WTC11 (cell line): ENCODE measurements around the gene CACNA1H.

Experiments
- FOXK1 ChIP-seq: sonication (generic); formaldehyde crosslinking; IDR thresholded peaks from 2 replicates; pipeline ENCODE4 v1.8.0; 2022; ENCODE audit warnings: mild to moderate bottlenecking, moderate library complexity, missing genetic modification reagents
- JUN ChIP-seq: sonication (generic); formaldehyde crosslinking; IDR thresholded peaks from 2 replicates; pipeline ENCODE4 v1.8.0; 2023; ENCODE audit warnings: mild to moderate bottlenecking, missing genetic modification reagents
- KAT7 ChIP-seq: sonication (generic); formaldehyde crosslinking; IDR thresholded peaks from 2 replicates; pipeline ENCODE4 v1.8.1; 2023; ENCODE audit warnings: missing genetic modification reagents, mild to moderate bottlenecking, borderline replicate concordance
- NR1H2 ChIP-seq: sonication (generic); formaldehyde crosslinking; IDR thresholded peaks from 2 replicates; pipeline ENCODE4 v1.9.0; 2021; ENCODE audit warnings: mild to moderate bottlenecking, moderate library complexity, missing genetic modification reagents
- SMAD3 ChIP-seq: sonication (generic); formaldehyde crosslinking; IDR thresholded peaks from 2 replicates; pipeline ENCODE4 v1.8.0; 2022; ENCODE audit warnings: missing genetic modification reagents, mild to moderate bottlenecking, borderline replicate concordance
- SP1 ChIP-seq: sonication (generic); formaldehyde crosslinking; conservative IDR thresholded peaks from 2 replicates; pipeline ENCODE4 v1.8.1; 2022; ENCODE audit warnings: missing genetic modification reagents
- ZNF232 ChIP-seq: sonication (generic); formaldehyde crosslinking; IDR thresholded peaks from 2 replicates; pipeline ENCODE4 v1.8.0; 2022; ENCODE audit warnings: mild to moderate bottlenecking, missing genetic modification reagents
- ZNF416 ChIP-seq: fragments of 250-450 bp; sonication (Bioruptor Pico); IDR thresholded peaks from 2 replicates; pipeline ENCODE4 v1.9.0; 2021; ENCODE audit warnings: mild to moderate bottlenecking, inconsistent platforms
- TF ChIP-seq, protein P1 (sequence below): sonication (generic); formaldehyde crosslinking; IDR thresholded peaks from 2 replicates; pipeline ENCODE4 v1.8.1; 2022; ENCODE audit warnings: low read depth, mild to moderate bottlenecking, moderate library complexity, missing genetic modification reagents, borderline replicate concordance
- TF ChIP-seq, protein P2 (sequence below): fragments of 200-600 bp; IDR thresholded peaks from 2 replicates; pipeline ENCODE4 v1.8.0; 2022; ENCODE audit warnings: antibody characterized with exemption
- TF ChIP-seq, protein P3 (sequence below): sonication (generic); formaldehyde crosslinking; IDR thresholded peaks from 2 replicates; pipeline ENCODE4 v1.8.1; 2022; ENCODE audit warnings: low read depth, missing genetic modification reagents, borderline replicate concordance
- TF ChIP-seq, protein P4 (sequence below): sonication (generic); formaldehyde crosslinking; IDR thresholded peaks from 2 replicates; pipeline ENCODE4 v1.8.1; 2023; ENCODE audit warnings: mild to moderate bottlenecking, missing genetic modification reagents, borderline replicate concordance

DNA sequence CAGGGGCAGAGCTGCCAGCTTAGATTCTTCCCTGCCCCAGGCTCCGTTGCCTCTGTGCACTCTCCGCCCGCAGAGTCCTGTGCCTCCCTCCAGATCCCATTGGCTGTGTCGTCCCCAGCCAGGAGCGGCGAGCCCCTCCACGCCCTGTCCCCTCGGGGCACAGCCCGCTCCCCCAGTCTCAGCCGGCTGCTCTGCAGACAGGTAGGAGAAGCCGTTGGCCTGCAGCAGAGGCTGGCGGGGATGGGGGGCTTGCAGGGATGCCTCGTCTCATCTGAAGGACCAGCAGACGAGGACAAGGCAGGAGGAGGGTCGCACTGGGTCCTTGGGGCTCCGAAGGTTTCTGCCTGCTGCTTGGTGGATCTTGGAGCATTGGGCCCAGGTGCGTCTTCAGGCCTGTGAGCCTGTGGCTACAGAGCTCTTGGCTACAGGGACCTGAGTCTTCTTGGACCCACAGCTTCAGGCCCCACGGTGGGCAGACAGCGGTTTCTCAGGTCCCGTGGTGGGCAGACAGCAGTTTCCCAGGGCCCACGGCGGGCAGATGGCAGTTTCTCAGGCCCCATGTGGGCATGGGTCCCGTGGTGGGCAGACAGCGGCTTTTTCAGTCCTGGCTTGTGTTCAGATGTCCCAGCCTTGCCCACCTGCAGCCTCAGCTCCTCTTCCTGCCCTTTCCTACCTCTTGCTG lies 66.2 kb downstream of the CACNA1H start:
- TF ChIP-seq SMAD3 (no peak), KAT7 (CRISPR knock-in tag) (no peak), NR1H2 (CRISPR knock-in tag) (no peak), SP1 (CRISPR knock-in tag) (no peak), FOXK1 (CRISPR knock-in tag) (no peak), ZNF416 (CRISPR knock-in tag) (no peak), JUN (no peak), ZNF232 (CRISPR knock-in tag) (no peak)
- TF ChIP-seq, protein P1, sequence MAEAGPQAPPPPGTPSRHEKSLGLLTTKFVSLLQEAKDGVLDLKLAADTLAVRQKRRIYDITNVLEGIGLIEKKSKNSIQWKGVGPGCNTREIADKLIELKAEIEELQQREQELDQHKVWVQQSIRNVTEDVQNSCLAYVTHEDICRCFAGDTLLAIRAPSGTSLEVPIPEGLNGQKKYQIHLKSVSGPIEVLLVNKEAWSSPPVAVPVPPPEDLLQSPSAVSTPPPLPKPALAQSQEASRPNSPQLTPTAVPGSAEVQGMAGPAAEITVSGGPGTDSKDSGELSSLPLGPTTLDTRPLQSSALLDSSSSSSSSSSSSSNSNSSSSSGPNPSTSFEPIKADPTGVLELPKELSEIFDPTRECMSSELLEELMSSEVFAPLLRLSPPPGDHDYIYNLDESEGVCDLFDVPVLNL (CRISPR knock-in tag): no peak
- TF ChIP-seq, protein P2, sequence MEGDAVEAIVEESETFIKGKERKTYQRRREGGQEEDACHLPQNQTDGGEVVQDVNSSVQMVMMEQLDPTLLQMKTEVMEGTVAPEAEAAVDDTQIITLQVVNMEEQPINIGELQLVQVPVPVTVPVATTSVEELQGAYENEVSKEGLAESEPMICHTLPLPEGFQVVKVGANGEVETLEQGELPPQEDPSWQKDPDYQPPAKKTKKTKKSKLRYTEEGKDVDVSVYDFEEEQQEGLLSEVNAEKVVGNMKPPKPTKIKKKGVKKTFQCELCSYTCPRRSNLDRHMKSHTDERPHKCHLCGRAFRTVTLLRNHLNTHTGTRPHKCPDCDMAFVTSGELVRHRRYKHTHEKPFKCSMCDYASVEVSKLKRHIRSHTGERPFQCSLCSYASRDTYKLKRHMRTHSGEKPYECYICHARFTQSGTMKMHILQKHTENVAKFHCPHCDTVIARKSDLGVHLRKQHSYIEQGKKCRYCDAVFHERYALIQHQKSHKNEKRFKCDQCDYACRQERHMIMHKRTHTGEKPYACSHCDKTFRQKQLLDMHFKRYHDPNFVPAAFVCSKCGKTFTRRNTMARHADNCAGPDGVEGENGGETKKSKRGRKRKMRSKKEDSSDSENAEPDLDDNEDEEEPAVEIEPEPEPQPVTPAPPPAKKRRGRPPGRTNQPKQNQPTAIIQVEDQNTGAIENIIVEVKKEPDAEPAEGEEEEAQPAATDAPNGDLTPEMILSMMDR: no peak
- TF ChIP-seq, protein P3, sequence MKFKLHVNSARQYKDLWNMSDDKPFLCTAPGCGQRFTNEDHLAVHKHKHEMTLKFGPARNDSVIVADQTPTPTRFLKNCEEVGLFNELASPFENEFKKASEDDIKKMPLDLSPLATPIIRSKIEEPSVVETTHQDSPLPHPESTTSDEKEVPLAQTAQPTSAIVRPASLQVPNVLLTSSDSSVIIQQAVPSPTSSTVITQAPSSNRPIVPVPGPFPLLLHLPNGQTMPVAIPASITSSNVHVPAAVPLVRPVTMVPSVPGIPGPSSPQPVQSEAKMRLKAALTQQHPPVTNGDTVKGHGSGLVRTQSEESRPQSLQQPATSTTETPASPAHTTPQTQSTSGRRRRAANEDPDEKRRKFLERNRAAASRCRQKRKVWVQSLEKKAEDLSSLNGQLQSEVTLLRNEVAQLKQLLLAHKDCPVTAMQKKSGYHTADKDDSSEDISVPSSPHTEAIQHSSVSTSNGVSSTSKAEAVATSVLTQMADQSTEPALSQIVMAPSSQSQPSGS (CRISPR knock-in tag): no peak
- TF ChIP-seq, protein P4, sequence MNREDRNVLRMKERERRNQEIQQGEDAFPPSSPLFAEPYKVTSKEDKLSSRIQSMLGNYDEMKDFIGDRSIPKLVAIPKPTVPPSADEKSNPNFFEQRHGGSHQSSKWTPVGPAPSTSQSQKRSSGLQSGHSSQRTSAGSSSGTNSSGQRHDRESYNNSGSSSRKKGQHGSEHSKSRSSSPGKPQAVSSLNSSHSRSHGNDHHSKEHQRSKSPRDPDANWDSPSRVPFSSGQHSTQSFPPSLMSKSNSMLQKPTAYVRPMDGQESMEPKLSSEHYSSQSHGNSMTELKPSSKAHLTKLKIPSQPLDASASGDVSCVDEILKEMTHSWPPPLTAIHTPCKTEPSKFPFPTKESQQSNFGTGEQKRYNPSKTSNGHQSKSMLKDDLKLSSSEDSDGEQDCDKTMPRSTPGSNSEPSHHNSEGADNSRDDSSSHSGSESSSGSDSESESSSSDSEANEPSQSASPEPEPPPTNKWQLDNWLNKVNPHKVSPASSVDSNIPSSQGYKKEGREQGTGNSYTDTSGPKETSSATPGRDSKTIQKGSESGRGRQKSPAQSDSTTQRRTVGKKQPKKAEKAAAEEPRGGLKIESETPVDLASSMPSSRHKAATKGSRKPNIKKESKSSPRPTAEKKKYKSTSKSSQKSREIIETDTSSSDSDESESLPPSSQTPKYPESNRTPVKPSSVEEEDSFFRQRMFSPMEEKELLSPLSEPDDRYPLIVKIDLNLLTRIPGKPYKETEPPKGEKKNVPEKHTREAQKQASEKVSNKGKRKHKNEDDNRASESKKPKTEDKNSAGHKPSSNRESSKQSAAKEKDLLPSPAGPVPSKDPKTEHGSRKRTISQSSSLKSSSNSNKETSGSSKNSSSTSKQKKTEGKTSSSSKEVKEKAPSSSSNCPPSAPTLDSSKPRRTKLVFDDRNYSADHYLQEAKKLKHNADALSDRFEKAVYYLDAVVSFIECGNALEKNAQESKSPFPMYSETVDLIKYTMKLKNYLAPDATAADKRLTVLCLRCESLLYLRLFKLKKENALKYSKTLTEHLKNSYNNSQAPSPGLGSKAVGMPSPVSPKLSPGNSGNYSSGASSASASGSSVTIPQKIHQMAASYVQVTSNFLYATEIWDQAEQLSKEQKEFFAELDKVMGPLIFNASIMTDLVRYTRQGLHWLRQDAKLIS (CRISPR knock-in tag): no peak
